Measurements from ENCODE around the gene HHIPL1.

The HHIPL1 gene

DNA sequence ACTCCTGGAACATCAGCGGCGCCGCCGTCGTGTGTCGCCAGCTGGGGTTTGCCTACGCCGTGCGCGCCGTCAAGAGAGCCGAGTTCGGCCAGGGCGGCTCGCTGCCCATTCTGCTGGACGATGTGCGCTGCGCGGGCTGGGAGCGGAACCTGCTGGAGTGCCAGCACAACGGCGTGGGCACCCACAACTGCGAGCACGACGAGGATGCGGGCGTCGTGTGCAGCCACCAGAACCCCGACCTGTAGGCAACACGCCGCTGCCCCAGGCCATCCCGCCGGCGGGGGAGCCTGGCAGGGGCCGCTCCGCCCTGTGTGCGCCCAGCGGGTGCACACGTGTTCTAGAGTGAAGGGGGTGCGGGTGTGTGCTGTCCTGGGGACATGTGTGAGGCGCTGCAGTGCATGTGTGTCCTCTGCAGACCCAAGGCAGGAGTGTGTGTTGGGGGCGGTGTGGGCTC is 30.5 kb downstream of the HHIPL1 start:
- DNase-seq (ENCODE audit: low read depth): no peak

DNA sequence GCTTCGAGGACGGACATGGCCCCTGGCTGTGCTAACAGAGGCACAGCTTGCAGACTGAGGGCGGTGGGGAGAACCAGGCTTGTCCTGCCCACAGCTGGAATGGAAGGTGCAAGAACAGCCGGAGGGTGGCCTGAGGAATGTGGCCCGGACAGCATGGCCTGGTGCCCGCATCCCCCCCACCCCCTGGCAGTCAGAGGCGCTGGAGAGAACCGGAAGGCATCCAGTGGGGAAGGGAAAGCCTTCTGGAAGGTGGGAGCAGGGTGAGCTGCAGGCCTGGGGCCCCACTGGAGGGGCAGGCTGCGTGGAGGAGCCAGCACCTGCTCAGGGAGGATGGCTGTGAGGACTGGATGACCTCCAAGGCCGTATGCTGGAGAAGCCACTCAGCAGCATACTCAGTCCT is 31.0 kb downstream of the HHIPL1 start:
- no peak for DNase-seq (ENCODE audit: low read depth)

DNA sequence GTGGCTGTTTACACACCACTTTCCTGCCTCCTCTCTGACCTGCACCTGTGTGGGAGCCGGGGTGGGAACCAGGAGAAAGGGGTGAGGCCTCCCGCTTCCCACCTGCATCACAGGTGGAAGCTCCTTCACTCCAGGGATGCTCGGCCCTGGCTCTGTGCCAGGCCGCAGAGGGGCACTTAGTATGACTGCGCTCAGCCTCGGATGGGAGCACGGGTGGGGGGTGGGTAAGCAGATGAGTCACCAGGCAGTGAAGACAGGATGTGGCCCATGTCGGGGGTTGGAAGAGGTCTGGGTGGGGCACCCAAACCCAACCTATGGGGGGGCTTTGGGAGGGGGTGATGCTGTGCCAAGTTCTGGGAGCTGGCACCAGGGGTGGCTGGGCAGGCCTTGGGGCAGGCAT is 31.7 kb downstream of the HHIPL1 start:
- DNase-seq (ENCODE audit: low read depth): no peak

DNA sequence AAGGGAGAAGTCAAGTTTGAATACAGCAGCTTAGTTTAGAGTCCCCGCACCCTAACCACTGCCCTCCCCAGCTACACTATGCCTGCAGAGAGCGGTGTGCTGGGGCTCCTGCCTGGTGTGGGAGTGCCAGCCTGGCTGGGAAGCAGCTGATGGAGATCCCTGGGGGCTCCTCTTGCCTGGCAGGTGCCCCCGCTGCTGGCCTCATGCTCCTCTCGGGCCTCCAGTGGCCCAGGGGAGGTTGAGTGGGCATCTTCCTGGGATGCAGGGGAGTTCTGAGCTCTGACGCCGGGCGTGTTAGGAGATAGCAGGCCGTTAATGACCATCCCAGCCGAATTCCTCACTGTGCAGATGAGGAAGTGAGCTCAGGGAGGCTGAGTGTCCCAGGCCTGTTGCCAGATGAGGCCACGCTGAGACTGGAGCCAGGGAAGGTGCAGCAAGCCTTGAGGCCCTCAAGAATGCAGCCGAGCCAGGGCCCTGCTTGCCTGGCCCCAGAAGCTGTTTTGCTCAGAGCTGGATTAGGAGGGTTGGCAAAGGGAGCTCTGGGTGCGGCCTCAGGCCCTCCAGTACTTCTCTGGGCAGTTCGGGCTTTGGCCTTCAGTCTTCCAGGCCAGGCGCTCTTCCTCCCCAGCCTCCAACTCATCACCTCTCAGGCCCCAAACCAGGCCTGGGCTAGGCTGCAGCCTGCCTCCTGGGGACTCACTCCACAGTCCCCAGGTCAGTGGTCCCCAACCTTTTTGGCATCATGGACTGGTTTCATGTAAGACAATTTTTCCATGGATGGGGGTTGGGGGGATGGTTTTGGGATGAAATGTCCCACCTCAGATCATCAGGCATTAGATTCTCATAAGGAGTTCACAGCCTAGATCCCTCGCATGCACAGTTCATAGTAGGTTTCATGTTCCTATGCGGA is 32.6 kb downstream of the HHIPL1 start:
- DNase-seq (ENCODE audit: low read depth): no peak

DNA sequence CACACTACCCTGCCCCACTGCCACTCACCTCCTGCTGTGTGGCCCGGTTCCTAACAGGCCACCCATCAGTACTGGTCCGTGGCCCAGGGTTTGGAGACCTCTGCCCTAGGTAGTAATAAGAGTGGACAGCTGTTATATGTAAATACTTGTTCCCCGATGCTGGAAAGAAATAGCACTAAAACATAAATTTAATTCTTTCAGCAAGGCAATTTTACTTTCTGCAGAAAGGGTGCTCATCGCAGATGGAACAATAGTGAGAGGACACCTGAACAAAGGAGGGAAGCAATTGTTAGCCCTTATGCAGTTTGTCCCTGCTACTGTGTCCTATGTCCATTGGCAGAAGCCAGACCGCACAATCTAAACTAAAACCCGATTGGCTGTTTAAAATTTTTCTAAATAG is 33.3 kb downstream of the HHIPL1 start:
- no peak for DNase-seq (ENCODE audit: low read depth)

DNA sequence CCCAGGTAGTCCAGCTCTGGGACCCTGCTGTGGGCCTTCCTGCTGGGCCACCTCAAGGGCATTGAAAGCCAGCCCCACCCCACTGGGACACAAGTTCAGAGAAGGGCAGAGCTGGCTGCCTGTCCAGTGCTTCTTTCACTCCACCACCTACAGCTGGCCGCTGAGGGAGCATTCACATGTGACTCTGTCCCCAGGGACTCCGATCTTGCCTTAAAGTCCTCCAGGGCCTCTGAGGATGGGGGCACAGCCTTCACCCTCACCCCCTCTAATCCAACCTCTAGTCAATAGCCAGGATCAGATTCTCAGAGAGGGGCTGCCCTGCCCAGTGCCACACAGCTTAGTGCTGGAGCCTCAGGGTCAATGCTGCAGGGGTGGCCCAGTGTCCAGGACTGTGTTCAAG is 34.2 kb downstream of the HHIPL1 start:
- DNase-seq (ENCODE audit: low read depth): no peak

DNA sequence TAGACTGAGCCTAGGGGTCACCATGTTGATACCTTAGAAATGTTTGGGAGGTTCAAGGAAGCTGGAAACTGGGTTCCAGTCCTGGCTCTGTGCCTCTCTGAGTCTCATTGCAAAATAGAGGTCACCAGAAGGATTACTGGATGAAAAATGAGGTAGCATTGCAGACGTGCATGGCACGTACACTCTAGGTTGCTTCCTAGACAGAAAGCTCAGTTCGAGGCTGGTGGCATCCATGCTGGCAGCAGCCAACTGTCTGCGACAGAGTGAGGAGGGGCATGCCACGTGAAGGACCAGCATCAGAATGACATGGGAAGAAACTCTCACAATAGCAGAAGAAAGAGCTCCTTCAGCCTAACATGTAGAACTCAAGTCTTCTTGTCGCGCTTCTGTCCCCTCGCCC is 34.6 kb downstream of the HHIPL1 start:
- DNase-seq (ENCODE audit: low read depth): no peak

DNA sequence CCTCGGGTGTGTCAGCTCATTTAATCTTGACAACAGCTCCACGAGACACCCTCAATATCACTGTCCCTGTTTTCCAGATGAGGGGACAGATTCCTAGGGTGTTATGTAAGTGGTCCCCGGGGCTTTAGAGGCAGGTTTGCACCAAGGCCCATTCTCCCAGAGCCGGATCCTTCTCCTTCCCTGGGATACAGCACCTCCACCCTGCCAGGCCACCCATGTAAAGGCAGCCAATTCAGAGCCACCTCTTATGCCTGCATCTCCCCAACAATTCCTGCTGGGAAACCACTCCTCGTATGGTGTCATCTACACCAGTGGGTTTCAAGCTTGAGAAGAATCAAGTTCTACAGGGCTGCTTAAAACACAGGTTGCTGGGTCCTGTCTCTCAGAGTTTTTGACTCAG is 35.1 kb downstream of the HHIPL1 start:
- DNase-seq (ENCODE audit: low read depth): no peak

DNA sequence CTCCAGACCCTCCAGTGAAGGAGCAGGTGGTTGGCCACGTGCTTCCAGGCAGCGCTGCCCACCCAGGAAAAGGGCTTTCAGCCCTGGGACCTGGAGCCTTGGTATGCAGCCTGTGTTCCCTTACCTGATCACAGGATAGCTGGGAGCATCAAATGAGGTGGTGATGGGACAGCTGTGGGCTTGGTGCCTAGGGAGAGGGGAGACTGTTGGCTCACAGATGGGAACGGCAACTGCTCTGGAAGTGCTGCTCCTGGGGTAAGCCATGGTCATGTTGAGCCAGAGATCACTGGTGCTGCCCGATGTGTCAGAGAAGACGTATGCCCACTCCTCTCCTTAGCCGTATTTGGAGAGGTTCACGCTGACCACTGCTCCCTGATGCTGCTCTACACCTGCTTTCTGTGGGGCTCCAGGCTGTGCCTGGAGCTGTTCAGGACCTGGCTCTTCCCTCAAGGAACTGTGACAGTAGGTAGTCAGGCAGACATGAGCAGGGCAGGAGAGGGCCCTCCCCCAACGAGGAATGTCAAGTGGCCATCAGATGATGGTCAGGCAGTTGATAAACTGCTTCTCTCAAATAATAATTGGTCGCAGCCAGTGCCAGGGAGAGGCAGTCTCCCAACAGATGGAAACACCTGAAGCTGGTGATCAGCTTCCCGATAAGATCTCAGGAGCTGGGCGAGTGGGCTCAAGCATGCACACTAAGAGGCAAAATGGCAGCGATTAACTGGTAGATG is 36.3 kb downstream of the HHIPL1 start:
- no peak for DNase-seq (ENCODE audit: low read depth)

DNA sequence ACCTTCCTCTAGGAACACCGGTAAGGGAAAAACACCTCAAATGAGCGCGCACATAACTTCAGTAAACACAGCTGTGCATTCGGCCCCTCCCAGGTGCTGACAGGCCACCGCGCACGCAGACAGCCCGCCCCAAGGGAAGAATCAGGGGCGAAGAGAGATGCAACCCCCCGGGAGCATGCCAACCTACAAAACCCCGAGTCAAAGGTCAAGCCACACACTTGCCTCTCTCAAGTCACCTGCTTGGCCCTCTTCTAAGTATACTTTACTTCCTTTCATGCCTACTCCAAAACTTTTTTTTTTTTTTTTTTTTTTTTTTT is 36.9 kb downstream of the HHIPL1 start:
- DNase-seq (ENCODE audit: low read depth): no peak

DNA sequence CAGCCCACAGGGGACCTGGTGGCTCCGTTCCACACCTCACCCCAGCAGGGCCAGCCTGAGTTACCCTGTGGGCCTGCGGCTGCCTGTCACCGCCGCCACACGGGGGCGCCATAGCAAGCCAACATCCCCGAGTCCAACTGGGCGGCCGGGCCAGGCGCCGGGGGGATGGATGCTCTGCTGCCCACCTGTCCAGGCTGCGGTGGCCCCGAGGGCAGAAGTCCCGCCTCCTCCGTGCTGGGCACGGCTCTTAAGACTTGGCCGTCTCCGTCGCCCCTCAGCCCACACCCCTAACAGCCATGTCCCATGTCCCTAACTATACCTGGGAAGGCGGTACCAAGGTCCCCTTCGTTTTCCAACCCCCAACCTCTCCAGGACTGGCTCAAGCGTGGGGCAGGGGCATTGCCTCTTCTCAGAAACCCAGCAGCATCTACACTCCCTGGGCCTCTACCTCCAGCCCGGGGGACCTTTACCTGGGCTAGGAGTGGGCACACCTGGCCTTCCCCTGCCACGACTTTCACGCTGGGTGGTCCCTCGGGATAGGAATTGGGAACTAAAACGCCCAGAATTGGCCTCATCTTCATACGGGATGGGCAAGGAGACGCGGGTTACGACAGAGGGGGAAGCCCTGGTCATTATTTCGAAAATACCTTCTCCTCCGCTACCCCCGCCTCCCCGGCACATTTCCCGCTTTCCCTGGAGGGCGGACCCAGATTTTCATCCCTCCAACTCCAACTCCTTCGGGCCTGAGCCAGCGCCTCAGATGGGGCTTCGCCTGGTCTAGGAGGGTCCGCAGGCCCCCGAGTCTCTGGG is 38.1 kb downstream of the HHIPL1 start:
- DNase-seq (ENCODE audit: low read depth): peak; percentile 83

DNA sequence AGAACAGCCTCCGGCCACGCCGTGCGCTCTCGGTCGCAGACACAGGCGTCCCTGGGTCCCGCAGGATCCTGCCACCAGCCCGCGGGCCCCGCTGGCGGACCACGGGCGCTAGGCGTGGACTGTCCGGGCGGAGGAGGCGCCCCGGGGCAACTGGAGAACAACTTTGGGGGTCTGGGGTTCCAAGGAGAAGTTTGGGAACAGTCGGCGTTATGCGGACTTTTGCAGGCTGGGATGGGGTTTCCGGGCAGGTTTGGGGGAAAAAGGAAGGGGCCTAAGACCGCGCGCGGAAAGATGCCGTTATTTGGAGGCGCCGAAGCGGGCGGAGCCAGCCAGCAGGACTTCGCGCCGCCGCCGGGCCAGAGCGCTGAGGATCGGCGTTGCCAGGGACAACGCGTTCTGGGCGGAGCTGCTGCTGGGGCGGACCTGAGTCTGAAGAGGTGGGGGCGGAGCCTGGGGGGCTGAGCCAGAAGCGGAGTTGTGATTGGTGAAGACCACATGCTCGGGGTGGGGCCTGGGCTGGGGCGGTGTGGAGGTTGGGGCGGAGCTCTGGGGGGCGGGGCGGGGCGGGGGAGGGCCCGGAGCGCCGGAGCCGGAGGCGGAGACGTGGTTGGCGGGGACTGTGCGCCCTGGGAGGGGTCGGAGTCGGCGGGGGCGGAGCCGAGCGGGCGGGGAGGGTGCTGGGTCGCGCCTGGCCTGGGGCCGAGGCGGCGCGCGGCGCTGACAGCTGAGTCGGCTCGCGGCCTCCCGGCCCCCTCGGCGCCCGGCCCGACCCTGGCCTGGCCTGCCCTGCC is 38.9 kb downstream of the HHIPL1 start, which contains the start of gene CYP46A1:
Gene CYP46A1 (plus strand): TSS at position 680 of the 791 bp plus-strand sequence. CDS start 120 bp downstream, outside the sequence.
- peak; percentile 99 for DNase-seq (ENCODE audit: low read depth)

DNA sequence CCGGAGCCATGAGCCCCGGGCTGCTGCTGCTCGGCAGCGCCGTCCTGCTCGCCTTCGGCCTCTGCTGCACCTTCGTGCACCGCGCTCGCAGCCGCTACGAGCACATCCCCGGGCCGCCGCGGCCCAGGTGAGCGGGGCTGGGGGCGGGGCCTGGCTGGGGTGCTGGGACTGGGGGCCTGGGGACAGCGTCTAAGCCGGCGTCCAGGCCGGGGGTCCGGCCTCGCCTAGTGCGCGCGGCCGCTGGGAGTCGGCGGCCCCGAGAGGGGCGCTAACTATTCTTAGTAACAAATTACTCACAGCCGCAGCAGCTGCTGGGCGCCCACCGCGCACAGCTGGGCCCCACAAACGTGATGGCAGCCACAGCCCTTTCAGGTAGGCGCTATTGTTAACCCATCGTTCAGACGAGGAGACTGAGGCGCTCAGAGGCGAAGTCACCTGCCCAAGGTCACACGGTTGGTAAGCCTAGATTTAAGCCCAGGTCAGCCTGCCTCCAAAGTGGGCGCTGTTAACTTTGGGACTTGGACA is 39.5 kb downstream of the HHIPL1 start:
- DNase-seq (ENCODE audit: low read depth): no peak

DNA sequence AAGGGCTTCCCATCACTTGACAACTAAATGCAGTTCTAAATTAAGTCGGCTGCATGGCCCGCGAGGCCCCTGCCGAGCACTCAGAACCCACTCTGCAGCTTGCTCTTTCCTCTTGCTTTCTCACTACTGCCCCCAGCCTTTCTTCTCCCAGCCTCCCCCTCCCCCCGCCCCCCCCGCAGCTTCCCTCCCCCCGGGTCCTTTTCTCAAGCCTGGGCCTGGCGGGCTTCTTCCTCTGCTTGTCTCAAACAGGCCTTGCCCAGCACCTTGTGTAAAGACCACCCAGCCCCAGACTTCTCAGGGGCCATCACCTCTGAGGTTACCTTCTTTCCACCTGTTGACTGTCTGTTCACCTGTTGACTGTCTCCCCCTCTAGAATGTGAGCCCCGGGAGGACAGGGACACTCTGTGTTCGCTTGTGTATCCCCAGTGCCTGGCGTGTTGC is 40.2 kb downstream of the HHIPL1 start:
- DNase-seq (ENCODE audit: low read depth): no peak

DNA sequence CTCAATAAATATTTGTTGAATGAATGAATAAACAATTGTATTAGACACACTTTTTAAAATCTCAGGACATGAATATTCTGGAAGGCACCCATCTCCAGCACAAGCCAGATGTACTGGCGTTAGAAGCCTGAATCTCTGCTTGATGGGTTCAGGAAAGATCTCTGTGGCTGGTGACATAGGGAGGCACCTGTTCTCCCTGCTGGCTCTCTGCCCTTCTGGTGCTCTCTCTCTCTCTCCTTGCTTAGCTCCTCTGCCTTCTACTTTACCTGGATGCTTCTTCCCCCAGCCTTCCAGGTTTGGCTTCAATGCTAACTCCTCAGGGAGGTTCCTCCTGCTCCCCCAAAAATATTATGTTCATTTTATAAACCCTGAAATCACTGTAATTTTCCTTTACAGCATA is 40.7 kb downstream of the HHIPL1 start:
- DNase-seq (ENCODE audit: low read depth): no peak

DNA sequence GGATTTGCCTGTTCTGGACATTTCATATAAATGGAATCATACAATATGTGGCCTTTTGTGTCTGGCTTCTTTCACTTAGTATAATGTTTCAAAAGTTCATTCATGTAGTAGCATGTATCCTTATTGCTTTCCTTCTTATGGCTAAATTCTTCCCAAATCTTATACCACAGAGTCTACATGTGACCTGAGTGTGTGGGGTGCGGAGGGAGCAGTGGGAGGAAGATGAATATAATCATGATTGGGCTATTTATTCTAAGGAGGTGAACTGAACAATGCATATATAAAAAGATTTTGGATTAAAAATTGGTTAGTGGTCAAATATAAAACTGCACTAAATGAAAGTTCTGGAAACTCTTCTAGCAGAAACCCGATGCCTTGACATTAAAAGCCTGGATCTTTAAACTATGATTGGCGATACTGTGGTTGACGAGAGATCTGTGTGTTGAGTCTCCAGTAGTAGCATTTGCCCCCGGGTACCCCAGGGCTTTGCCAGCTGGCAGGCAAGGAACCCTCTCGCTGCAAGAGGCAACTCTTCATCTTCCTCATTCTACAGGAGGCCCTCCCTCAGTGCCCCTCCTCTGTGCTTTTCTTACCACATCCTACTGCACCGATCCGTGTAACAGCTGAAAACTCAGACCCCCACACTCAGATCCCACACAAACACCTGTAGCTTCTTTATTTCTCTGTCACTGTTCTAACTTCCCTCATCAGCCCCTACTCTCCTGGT is 41.8 kb downstream of the HHIPL1 start:
- no peak for DNase-seq (ENCODE audit: low read depth)

DNA sequence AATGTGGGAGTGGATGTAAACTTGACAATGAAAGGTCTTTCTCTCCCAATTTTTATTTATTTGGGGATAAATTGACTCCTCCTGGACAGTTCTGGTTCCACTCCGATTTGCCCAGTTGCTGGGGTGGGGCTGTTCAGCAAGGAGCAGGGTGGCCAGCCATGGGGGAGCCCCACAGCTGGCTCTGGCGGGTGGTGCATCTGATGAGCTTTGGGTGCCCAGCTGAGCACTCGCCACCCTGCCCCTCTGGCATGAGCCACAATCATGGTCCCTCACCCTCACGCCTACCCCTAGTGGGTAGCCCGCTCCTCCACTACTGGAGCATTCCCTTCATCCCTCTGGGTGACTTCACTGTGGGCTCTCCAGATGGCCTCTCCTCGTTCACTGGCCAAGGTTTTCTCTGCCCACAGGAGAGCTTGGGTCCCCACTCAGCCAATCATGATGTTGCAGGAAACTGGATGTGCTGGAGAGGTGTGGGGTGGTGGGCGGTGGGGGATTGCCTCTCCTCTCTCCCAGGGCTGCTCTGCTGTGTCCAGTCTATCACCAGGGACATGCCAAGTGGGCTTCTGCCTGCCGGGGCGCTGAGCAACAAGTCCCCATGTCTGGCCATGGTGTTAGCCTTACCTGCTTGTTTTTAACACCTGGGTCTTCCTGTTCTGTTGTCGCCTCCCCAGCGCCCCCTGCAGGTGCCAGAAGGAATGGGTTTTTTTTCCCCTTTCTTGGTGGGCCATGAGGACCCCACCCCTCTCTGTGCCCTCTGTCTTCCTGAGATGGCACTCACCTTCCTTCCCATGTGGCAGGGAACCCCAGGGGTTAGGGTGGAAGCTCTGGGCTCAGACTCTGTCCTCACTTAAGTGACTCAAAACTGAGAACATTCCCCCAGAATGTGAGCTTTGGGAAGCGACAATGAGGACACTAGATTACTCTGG is 42.6 kb downstream of the HHIPL1 start:
- DNase-seq (ENCODE audit: low read depth): peak; percentile 15

DNA sequence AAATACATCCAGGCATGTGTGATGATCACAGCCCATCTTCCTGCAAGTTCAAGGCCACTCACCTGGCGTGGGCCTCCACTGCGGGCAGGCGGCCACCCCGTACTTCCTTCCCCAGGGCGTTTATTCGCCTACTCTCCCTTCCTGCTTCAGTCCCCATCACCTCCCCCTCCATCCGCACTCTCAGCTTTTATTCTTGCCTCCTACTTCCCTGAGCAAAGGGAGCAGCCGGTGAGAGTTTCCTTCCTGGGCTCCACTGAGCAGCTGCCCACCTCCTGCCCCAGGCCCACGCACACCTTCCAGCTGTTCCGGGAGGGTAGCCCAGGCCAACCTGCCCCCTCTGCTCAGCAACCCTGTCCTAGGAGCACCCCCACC is 43.3 kb downstream of the HHIPL1 start:
- DNase-seq (ENCODE audit: low read depth): no peak

DNA sequence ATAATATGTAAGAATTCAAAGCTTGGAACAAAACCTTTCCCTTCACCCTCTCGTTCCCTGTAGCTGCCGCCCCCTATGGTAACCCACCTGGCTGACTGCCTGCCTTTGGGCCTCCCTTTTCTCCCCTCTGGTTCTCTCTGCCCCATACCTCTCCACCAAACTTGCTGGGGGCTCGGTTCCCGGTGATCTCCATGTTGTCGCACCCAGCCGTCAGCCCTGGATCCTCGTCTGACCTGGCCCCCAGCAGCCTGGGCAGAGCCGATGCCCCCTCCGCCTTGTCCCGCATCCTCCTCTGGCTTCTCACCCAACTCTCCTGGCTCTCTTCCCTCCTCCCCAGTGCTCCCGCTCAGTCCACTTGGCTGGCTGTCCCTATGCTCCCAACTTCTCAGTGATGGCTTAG is 43.7 kb downstream of the HHIPL1 start:
- DNase-seq (ENCODE audit: low read depth): no peak
